ENCODE measurements around the gene C15orf39.

Gene C15orf39

DNA sequence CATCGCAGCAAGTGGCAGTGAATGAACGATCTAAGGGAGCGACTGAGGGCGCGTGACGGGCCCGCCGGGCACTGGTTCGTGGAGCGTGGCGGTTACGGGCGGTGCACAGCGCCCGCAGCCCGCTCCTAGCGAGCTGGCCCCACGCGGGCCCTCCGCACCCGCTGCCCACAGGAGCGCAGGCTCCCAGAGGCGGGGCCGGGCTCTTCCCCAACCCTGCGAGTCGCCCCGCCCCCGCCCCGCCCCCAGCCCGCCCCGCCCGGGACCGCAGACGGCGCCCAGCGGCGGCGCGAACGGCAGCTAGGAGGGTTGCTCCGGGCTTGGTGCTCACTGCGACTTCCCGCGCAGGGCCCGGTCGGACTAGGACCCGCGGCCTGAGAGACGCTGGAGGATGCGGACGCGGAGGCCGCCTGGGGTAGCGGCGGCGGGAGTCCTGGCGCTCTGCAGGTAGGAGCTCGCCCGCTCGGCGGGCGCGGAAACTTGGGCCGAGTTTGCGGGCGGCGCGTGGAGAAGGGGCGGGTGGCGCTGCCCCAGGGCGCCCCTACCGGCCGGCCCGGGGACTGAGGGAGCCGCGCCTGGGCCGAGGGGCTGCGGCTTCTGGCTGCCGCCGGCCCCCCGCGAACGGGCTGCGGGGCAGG, at the start of gene C15orf39:
C15orf39 (plus strand) TSS at position 267 of the 635 bp plus-strand sequence. CDS start 4,167 bp downstream, outside the sequence.
- H3K4me1 ChIP-seq (ENCODE audit: low read depth, poor library complexity, severe bottlenecking), result peaks cover 69% of the 10 kb centered on the region
- peak within 1 kb of the TSS; percentile 87 for H3K27ac ChIP-seq
- H3K27me3 ChIP-seq (ENCODE audit: insufficient read depth, low read depth), result no peaks in the 10 kb centered on the region
- TF ChIP-seq, protein P1, sequence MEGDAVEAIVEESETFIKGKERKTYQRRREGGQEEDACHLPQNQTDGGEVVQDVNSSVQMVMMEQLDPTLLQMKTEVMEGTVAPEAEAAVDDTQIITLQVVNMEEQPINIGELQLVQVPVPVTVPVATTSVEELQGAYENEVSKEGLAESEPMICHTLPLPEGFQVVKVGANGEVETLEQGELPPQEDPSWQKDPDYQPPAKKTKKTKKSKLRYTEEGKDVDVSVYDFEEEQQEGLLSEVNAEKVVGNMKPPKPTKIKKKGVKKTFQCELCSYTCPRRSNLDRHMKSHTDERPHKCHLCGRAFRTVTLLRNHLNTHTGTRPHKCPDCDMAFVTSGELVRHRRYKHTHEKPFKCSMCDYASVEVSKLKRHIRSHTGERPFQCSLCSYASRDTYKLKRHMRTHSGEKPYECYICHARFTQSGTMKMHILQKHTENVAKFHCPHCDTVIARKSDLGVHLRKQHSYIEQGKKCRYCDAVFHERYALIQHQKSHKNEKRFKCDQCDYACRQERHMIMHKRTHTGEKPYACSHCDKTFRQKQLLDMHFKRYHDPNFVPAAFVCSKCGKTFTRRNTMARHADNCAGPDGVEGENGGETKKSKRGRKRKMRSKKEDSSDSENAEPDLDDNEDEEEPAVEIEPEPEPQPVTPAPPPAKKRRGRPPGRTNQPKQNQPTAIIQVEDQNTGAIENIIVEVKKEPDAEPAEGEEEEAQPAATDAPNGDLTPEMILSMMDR (conservative IDR thresholded peaks at IDR 0.05; ENCODE audit: low read depth, low read length), result peak; percentile 78; the same call in 1 of the 2 replicates
- peaks cover 19% of the 10 kb centered on the region; the same call in 1 of the 2 replicates for H4K20me1 ChIP-seq (ENCODE audit: insufficient read depth)
- peak within 1 kb of the TSS; percentile 93 for H3K9ac ChIP-seq
- no peak within 1 kb of the TSS for H3K4me3 ChIP-seq (IDR thresholded peaks at IDR 0.05; ENCODE audit: insufficient read depth, low read depth, low read length)
- no peaks in the 10 kb centered on the region for H3K36me3 ChIP-seq (ENCODE audit: insufficient read depth)
- peak within 1 kb of the TSS; percentile 100 for H3K4me2 ChIP-seq
- H3K79me2 ChIP-seq (ENCODE audit: insufficient read depth, low read depth), result peaks cover 45% of the 10 kb centered on the region
- H2AFZ ChIP-seq (ENCODE audit: low read depth), result peak within 1 kb of the TSS; percentile 87

DNA sequence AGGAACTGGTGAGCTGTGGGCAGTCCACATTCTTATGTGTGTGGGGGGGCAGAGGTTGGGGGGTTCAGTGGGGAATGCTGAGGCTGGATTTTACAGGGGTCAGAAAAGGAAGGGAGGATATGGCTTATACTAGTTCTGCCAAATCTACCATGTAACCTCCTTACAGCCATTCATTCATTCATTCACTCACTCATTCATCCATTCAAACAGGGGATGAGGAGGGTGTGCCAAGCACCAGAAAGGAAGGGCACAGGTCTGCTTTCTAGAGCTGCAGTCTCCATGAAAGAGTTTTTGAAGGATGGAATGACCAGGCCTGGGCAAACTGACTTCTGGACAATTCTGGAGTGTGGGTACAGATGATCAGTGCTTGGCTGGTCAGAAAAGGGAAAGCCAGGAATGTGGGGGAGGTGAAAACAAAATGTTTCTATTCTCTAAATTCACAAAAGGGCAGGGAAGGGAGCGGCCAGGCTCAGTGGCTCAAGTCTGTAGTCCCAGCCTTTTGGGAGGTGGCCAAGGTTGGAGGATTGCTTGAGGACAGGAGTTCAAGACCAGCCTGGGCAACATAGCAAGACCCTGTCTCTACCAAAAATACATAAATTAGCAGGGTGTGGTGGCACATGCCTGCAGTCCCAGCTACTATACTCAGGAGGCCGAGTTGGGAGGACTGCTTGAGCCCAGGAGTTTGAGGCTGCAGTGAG, 49.2 kb upstream of the C15orf39 start:
- no peaks in the 10 kb centered on the region for H4K20me1 ChIP-seq (ENCODE audit: insufficient read depth)
- peaks cover 16% of the 10 kb centered on the region for H3K4me1 ChIP-seq (ENCODE audit: low read depth, poor library complexity, severe bottlenecking)
- H3K36me3 ChIP-seq (ENCODE audit: insufficient read depth), result no peaks in the 10 kb centered on the region
- no peak overlapping the region for H3K4me2 ChIP-seq
- H3K79me2 ChIP-seq (ENCODE audit: insufficient read depth, low read depth), result no peaks in the 10 kb centered on the region
- H3K27me3 ChIP-seq (ENCODE audit: insufficient read depth, low read depth), result no peaks in the 10 kb centered on the region
- TF ChIP-seq, protein P1 (conservative IDR thresholded peaks at IDR 0.05; ENCODE audit: low read depth, low read length), result no peak
- H3K9ac ChIP-seq, result no peak overlapping the region
- H3K27ac ChIP-seq, result no peak overlapping the region
- H2AFZ ChIP-seq (ENCODE audit: low read depth), result no peak overlapping the region
- no peak overlapping the region for H3K4me3 ChIP-seq (IDR thresholded peaks at IDR 0.05; ENCODE audit: insufficient read depth, low read depth, low read length)

DNA sequence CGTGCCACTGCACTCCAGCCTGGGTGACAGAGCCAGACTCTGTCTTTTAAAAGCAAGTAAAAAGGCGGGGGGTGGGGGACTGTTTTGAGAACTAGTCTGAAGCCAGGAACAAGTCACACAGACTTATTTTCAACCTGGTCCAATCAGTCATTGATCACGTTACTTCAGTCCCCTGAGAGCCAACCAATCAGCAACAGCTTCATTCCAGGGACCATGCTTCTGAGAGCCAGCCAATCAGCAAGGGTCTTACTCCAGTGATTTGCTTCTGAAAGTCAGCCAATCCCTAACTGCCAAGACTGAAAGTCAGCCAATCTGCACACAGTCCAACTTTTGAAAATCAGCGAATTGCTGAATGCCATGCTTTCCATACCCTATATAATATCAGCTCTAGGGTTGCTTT, 48.6 kb upstream of the C15orf39 start:
- no peaks in the 10 kb centered on the region for H3K27me3 ChIP-seq (ENCODE audit: insufficient read depth, low read depth)
- H3K79me2 ChIP-seq (ENCODE audit: insufficient read depth, low read depth), result no peaks in the 10 kb centered on the region
- H3K36me3 ChIP-seq (ENCODE audit: insufficient read depth), result no peaks in the 10 kb centered on the region
- no peak overlapping the region for H3K27ac ChIP-seq
- H3K4me3 ChIP-seq (IDR thresholded peaks at IDR 0.05; ENCODE audit: insufficient read depth, low read depth, low read length), result no peak overlapping the region
- H2AFZ ChIP-seq (ENCODE audit: low read depth), result no peak overlapping the region
- H3K9ac ChIP-seq, result no peak overlapping the region
- peaks cover 16% of the 10 kb centered on the region for H3K4me1 ChIP-seq (ENCODE audit: low read depth, poor library complexity, severe bottlenecking)
- no peak overlapping the region for H3K4me2 ChIP-seq
- H4K20me1 ChIP-seq (ENCODE audit: insufficient read depth), result no peaks in the 10 kb centered on the region
- TF ChIP-seq, protein P1 (conservative IDR thresholded peaks at IDR 0.05; ENCODE audit: low read depth, low read length), result no peak

DNA sequence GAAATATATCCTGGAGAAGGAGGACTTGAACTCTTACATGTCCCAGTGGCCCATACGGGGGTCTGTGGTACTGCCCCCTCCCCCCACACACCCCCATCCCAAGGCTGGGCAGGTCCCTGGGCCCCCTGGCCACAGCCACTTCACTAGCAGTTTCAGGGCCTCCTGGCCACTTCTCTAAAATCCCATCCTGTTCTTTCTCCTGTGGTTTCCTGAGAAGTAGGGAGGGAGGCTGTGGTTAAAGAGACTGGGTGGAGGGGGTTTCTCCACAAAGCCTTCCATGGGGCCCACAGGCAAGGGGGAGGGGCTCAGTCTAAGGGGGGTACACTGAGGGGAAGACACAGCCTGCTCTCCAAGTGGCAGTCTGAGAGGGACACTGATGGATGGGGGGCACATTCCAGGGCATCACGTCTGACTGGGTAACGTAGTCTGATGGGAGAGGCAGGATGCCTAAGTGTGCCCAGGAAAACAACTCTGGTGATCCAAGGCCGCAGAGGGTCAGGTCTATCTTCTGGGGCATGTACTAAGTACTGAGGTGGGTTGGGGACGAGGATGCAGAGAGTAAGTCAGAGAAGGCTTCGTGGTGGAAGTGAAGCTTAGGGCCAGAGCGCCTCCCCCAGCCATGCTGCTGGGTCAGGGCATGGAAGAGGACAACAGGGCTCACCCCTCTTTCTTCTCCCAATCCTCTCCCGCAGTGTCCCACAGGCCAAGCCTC, 48.0 kb upstream of the C15orf39 start:
- Histone ChIP-seq H3K27ac (no peak overlapping the region), H3K4me1 (ENCODE audit: low read depth, poor library complexity, severe bottlenecking) (peaks cover 16% of the 10 kb centered on the region)

More for the DNA sequence above, 48.0 kb upstream of the C15orf39 start:
- no peak overlapping the region for H2AFZ ChIP-seq (ENCODE audit: low read depth)
- TF ChIP-seq, protein P1 (conservative IDR thresholded peaks at IDR 0.05; ENCODE audit: low read depth, low read length), result no peak
- no peaks in the 10 kb centered on the region for H3K36me3 ChIP-seq (ENCODE audit: insufficient read depth)
- H4K20me1 ChIP-seq (ENCODE audit: insufficient read depth), result no peaks in the 10 kb centered on the region
- H3K79me2 ChIP-seq (ENCODE audit: insufficient read depth, low read depth), result no peaks in the 10 kb centered on the region
- no peak overlapping the region for H3K9ac ChIP-seq
- no peak overlapping the region for H3K4me2 ChIP-seq
- H3K4me3 ChIP-seq (IDR thresholded peaks at IDR 0.05; ENCODE audit: insufficient read depth, low read depth, low read length), result no peak overlapping the region
- H3K27me3 ChIP-seq (ENCODE audit: insufficient read depth, low read depth), result no peaks in the 10 kb centered on the region

All from KMS-11 (cell line).